GM20431 (cell line): Measurements from ENCODE around the gene GPSM1.

Experiments used
- in situ Hi-C: fragments of 300-500 bp; cut with MseI, MboI; formaldehyde crosslinking; loops from one replicate; pipeline ENCODE4 v1.15.0; 2020; ENCODE audit warnings: low sequenced_read_pairs; ENCODE audit not compliant: unreplicated experiment

The GPSM1 gene

GRCh38 chr9:136329636-136330405 is 2.5 kb downstream of the GPSM1 start:
- in situ Hi-C loops: no loop called here

GRCh38 chr9:136330406-136330990 is 3.2 kb downstream of the GPSM1 start:
- in situ Hi-C loops: no loop called here

GRCh38 chr9:136331030-136331429 is 3.7 kb downstream of the GPSM1 start:
- in situ Hi-C loops: no loop called here

GRCh38 chr9:136331556-136332481 is 4.5 kb downstream of the GPSM1 start:
- in situ Hi-C loops: no loop called here

- in situ Hi-C loops: no loop called here
Observed at GRCh38 chr9:136332482-136332983, 5.2 kb downstream of the GPSM1 start.

- in situ Hi-C loops: no loop called here
Observed at GRCh38 chr9:136333045-136333444, 5.7 kb downstream of the GPSM1 start.

- in situ Hi-C loops: no loop called here
Observed at GRCh38 chr9:136333486-136333885, 6.1 kb downstream of the GPSM1 start.

- in situ Hi-C loops: no loop called here
Observed at GRCh38 chr9:136334541-136334940, 7.2 kb downstream of the GPSM1 start.

- in situ Hi-C loops: no loop called here
Observed at GRCh38 chr9:136335296-136336155, 8.2 kb downstream of the GPSM1 start.

- in situ Hi-C loops: no loop called here
Observed at GRCh38 chr9:136336156-136336870, 9.0 kb downstream of the GPSM1 start.

- in situ Hi-C loops: no loop called here
Observed at GRCh38 chr9:136336881-136337280, 9.5 kb downstream of the GPSM1 start.

- in situ Hi-C loops: no loop called here
Observed at GRCh38 chr9:136337416-136338395, 10.4 kb downstream of the GPSM1 start.

- in situ Hi-C loops: no loop called here
Observed at GRCh38 chr9:136338511-136338910, 11.2 kb downstream of the GPSM1 start.

GRCh38 chr9:136339173-136339957 is 12.0 kb downstream of the GPSM1 start:
- in situ Hi-C loops: no loop called here

GRCh38 chr9:136339958-136340310 is 12.6 kb downstream of the GPSM1 start:
- in situ Hi-C loops: no loop called here

- in situ Hi-C loops: no loop called here
Observed at GRCh38 chr9:136340356-136341041, 13.2 kb downstream of the GPSM1 start.
